Lower leg skin (tissue), 3 donors: Measurements from ENCODE around the gene BTBD18.

Source experiments
- CTCF ChIP-seq, 3 donors: fragments of 450-650 bp; IDR thresholded peaks; one replicate each; pipeline ENCODE4 v1.5.1; 2016; ENCODE audit warnings: antibody characterized with exemption in 3 of 3, mild to moderate bottlenecking in 3 of 3, moderate library complexity in 2 of 3
- POLR2A ChIP-seq, 2 donors: fragments of 450-650 bp; IDR thresholded peaks; one replicate each; pipeline ENCODE4 v1.6.1; 2016 to 2017; ENCODE audit warnings: antibody characterized with exemption in 2 of 2, mild to moderate bottlenecking in 1 of 2, moderate library complexity in 1 of 2

DNA sequence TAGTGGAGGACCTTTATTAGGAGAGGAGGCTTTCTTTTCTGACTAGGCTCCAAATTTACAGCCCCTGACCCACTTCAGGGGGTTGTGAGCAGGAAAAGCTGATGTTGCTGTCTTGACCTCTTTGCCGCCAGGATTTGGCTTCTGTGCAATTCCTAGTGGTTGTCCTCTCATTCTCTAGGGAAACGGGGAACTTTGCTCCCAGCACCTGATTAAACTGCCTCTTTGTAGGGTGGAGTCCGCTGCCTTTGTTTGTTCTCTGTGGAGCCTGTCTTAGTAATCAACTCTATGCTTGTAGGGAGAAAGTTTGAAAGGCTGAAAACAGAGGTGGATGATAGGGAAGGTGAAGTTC, 26.3 kb upstream of the BTBD18 start:
- no peak for TF ChIP-seq CTCF (IDR thresholded peaks at IDR 0.05)
- no peak for TF ChIP-seq POLR2A (IDR thresholded peaks at IDR 0.05)
